ENCODE measurements around the gene EXO5. TPM values are rescaled to one million over a fixed set of nuclear protein-coding genes. Genes with fewer than 3 reads are reported as not detected.

EXO5 gene
- total and polyA plus RNA-seq, 3 donors from 2014 or later: 8.4 to 10.9 (median 9.4) TPM

DNA sequence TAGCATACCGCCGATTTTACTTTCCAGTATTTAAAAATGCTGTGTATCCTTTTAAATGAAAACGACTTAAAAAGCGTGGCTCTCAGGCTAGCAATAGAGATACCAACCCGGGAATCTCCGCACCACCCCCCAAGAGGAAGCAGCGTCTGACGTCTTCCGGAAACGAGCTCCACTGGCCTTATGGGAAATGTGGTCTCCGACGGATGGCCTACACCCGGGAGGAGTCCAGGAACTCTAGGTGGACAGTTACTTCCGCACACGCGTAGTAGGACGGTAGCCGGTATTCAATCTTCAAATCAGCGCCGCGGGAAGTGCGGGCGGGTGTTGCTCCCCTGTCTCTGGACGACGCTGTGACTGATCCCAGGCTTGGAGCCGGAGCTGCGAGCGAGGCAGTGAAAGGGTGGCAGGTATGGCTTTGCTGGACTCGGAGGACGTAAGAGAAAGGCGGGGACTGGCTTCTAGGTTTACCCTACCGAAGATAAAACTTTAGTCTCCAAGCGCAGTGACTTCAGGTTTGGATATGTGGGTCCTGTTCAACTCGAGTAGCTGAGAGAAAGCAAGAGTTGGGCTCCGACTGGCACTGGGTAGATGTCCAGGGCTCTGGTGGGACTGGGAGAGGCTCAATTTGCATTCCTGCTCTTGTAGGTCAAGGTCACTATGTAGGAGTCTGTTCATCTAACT lies 23.0 kb downstream of the EXO5 start, which contains the start of gene ZNF684:
TSS of gene ZNF684 (plus strand) at position 257 of the 681 bp plus-strand sequence. CDS start 1,530 bp downstream, outside the sequence.
- peak within 1 kb of the TSS; percentile 55 to 70 for H3K4me3 ChIP-seq
- H3K27me3 ChIP-seq: no peaks in the 10 kb centered on the region

DNA sequence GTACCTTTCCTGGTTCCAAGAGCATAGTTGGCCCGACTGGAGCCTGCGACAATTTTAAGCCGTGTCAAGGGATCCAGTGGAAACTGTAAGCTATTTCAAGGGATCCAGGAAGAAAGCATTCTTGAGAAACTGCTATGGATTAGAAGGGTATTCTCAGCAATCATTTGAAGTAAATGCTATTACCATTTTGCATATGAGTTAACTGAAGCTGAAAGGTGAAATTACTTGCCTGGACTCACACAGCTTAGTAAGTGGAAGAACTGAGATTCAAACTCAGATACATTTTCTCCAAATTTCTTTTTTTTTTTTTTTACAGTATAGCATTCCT lies 23.5 kb downstream of the EXO5 start:
- intact Hi-C loops (cut with DNase I; ENCODE audit: low total_unique reads): no loop called here
- H3K27ac ChIP-seq: peak overlapping the region; percentile 76 to 83
- 1 to 3% methylated on average over 3 of the region's 3 CpGs for WGBS, 2 donors
- DNase-seq: no peak
- H3K27me3 ChIP-seq: no peaks in the 10 kb centered on the region
- TF ChIP-seq, protein P1, sequence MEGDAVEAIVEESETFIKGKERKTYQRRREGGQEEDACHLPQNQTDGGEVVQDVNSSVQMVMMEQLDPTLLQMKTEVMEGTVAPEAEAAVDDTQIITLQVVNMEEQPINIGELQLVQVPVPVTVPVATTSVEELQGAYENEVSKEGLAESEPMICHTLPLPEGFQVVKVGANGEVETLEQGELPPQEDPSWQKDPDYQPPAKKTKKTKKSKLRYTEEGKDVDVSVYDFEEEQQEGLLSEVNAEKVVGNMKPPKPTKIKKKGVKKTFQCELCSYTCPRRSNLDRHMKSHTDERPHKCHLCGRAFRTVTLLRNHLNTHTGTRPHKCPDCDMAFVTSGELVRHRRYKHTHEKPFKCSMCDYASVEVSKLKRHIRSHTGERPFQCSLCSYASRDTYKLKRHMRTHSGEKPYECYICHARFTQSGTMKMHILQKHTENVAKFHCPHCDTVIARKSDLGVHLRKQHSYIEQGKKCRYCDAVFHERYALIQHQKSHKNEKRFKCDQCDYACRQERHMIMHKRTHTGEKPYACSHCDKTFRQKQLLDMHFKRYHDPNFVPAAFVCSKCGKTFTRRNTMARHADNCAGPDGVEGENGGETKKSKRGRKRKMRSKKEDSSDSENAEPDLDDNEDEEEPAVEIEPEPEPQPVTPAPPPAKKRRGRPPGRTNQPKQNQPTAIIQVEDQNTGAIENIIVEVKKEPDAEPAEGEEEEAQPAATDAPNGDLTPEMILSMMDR (IDR thresholded peaks at IDR 0.05): no peak
- TF ChIP-seq POLR2A (IDR thresholded peaks at IDR 0.05): no peak
- no peaks in the 10 kb centered on the region for H3K4me1 ChIP-seq
- H3K4me3 ChIP-seq: peak overlapping the region; percentile 55 to 70
- H3K36me3 ChIP-seq (ENCODE audit: low read depth, missing control alignments): no peaks in the 10 kb centered on the region
- H3K9me3 ChIP-seq: no peaks in the 10 kb centered on the region

More for the DNA sequence above, 23.0 kb downstream of the EXO5 start, which contains the start of gene ZNF684:
- 0% methylated on average over 32 to 35 of the region's 35 CpGs for WGBS, 2 donors
- H3K27ac ChIP-seq: peak within 1 kb of the TSS; percentile 76 to 83
- DNase-seq: peak; percentile 97
- no peaks in the 10 kb centered on the region for H3K4me1 ChIP-seq
- TF ChIP-seq, protein P1 (IDR thresholded peaks at IDR 0.05): no peak
- no peak for TF ChIP-seq POLR2A (IDR thresholded peaks at IDR 0.05)
- H3K9me3 ChIP-seq: no peaks in the 10 kb centered on the region
- H3K36me3 ChIP-seq (ENCODE audit: low read depth, missing control alignments): no peaks in the 10 kb centered on the region
- intact Hi-C loops (cut with DNase I; ENCODE audit: low total_unique reads): no loop called here

DNA sequence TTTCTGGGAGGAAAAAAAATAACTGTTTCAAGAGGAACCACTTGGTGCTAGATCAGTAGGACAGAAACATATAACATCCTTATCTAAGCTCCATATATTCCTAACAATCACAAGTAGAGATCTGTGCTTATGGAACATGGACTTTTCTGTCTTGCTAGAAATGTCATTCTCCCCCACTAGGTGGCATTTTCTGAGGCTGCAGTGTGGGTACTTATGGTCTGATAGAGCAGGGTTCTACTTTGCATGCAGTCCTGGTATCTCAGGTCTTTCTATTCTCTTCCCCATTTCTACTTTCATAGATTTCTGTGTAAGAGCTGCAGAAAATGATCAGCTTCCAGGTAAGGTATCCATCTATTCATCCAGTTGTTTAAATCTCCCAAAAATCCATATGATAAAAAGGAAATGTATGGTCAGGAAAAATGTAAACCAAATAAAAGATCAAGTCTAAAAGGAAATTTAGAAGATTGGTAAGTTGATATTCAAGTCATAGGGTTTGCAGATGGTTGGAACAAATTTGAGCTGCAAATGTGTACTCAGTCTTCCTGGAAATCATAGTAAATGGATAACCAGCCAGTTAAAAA lies 24.4 kb downstream of the EXO5 start:
- intact Hi-C loops (cut with DNase I; ENCODE audit: low total_unique reads): no loop called here
- Histone ChIP-seq H3K4me1 (no peaks in the 10 kb centered on the region), H3K4me3 (no peak overlapping the region), H3K36me3 (ENCODE audit: low read depth, missing control alignments) (no peaks in the 10 kb centered on the region), H3K27me3 (no peaks in the 10 kb centered on the region), H3K27ac (no peak overlapping the region), H3K9me3 (no peaks in the 10 kb centered on the region)
- DNase-seq: peak; percentile 26
- TF ChIP-seq, protein P1 (IDR thresholded peaks at IDR 0.05): peak; percentile 36 to 52 (median 37)
- no peak for TF ChIP-seq POLR2A (IDR thresholded peaks at IDR 0.05)

DNA sequence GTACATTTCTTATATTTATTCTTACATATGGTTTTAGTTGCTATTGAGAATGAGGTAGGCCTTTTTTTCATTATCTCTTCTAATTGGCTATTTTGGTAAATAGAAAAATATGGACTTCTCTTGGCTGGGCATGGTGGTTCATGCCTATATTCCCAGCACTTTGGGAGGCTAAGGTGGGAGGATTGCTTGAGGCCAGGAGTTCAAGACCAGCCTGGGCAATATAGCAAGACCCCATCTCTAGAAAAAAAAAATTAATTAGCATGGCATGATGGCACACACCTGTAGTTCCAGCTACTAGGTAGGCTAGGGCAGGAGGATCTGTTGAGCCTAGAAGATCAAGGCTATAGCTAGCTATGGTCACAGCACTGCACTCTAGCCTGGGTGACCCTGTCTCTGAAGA lies 26.0 kb downstream of the EXO5 start:
- no peaks in the 10 kb centered on the region for H3K9me3 ChIP-seq
- no peak overlapping the region for H3K27ac ChIP-seq
- intact Hi-C loops (cut with DNase I; ENCODE audit: low total_unique reads): no loop called here
- DNase-seq: no peak
- no peak for TF ChIP-seq POLR2A (IDR thresholded peaks at IDR 0.05)
- TF ChIP-seq, protein P1 (IDR thresholded peaks at IDR 0.05): no peak
- H3K36me3 ChIP-seq (ENCODE audit: low read depth, missing control alignments): no peaks in the 10 kb centered on the region
- H3K27me3 ChIP-seq: no peaks in the 10 kb centered on the region
- no peaks in the 10 kb centered on the region for H3K4me1 ChIP-seq
- H3K4me3 ChIP-seq: no peak overlapping the region

DNA sequence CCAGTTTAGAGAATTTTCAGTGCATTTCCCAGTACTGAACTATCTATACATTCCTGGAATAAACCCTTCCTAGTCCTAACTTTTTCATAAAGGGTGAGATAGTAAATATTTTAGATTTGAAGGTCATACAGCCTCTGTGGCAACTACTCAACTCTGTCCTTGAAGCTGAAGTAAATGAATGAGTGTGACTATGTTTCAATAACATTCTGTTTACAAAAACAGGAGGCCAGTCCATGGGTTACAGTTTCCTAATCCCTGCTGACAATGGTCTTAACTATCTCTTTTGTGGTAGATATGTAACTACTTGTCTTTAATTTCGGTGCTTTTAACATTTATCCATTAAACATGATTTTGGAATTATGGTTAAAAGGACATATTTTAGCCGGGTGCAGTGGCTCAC lies 27.2 kb downstream of the EXO5 start:
- TF ChIP-seq, protein P1 (IDR thresholded peaks at IDR 0.05): no peak
- no peak for TF ChIP-seq POLR2A (IDR thresholded peaks at IDR 0.05)
- H3K4me3 ChIP-seq: no peak overlapping the region
- intact Hi-C loops (cut with DNase I; ENCODE audit: low total_unique reads): no loop called here
- H3K4me1 ChIP-seq: no peaks in the 10 kb centered on the region
- no peaks in the 10 kb centered on the region for H3K36me3 ChIP-seq (ENCODE audit: low read depth, missing control alignments)
- WGBS, 2 donors: 62 to 75% methylated on average over 2 of the region's 2 CpGs
- no peaks in the 10 kb centered on the region for H3K9me3 ChIP-seq
- no peak overlapping the region for H3K27ac ChIP-seq
- DNase-seq: no peak
- no peaks in the 10 kb centered on the region for H3K27me3 ChIP-seq

All from testis (tissue), 3 donors.